ENCODE results near the gene ATG4A. TPM values are rescaled to one million over a fixed set of nuclear protein-coding genes. Genes with fewer than 3 reads are reported as not detected.
A peak's percentile ranks its signal among the peaks of the same experiment; 100 is the strongest.

ATG4A gene
- total RNA-seq, 1 donor from 2014 or later: 10.9 TPM

DNA sequence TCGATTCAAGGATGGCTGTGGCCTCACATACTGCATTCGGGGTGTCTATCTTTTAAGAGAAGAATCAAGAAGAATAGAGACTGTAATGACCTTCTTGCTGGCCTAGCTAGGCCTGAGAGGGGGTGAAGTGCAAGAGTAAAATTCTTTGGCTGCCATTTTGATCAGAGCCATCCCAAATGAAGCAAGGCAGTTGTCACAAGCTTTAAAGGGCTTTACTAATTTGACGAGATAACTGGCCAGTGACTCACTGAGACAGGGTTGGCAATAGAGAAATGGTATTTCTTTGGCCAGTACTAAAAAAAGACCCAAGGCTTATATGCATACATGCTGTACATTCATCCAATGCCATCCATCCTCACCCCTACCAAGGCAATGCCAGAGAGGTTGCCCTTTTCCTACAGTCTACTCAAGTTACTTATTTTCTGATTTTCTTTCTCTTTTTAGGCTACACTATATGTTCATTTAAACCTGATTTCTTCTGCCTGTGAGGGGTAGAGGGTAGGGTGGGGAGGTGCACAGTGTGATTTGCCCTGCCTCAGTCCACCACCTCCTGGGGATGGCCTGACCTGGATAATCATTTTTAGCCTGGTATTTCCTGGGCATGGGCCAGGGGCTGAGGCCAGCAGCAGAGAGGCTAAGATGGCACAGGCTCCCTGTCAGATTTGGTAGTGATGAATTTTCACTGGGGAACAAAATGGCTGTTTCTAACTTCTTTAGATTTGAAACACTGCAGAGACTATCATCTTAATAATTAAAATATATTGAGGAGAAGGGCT lies 32.2 kb downstream of the ATG4A start:
- DNase-seq: no peak

DNA sequence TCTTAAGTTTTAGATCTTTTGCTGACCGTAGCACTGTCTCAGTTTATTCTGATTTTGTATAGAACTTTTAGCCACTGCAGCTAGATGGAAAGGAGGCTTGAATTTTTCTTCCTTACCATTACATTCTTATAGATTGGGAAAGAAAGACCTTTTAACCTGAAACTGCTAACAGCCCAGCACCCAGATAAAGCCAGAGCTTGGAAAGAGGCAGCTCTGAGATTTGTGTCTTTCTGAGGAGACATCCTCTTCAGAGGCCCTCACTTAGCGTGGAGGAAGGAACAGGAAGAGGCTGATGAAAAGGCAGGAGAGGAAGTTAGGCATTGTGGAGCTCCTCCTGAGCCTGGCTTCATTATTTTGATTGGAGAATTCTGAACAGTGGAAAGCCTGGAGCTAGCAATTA lies 35.1 kb downstream of the ATG4A start:
- no peak for DNase-seq

DNA sequence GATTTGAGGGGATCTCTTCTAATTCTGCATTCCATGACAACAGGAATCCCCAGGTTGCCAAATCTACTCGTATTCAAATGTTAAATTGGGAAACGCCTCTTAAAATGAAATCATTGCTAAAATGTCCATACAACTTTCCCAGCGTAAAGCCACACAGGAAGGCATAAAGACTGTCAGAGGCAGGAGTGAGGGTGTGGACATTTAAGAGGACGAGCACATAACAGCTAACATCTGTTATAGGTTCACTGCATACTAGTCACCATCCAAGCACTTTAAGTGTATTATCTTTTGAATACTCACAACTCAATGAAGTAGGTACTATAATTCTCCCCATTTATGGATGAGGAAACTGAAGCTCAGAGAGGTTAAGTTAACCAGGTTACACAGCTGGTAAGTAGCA lies 35.6 kb downstream of the ATG4A start:
- DNase-seq: no peak

DNA sequence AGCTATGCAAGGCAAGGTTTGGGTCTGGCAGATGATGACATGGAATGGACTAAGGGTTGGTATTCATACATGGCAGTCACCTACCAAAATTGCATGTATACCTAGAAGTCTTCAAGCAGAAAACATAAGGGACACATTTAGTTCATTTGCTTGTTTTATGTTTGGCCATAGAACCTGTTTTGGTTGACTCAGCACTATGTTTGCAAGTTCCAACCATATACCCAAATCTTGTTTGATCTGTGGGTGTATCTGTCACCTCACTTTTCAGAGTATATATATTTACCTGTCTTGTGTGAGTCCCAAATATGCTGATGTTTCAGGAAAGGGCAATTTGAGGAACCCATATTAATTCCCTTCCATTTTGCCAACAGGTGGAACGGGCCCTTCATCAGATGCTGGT lies 39.3 kb downstream of the ATG4A start:
- no peak for DNase-seq

DNA sequence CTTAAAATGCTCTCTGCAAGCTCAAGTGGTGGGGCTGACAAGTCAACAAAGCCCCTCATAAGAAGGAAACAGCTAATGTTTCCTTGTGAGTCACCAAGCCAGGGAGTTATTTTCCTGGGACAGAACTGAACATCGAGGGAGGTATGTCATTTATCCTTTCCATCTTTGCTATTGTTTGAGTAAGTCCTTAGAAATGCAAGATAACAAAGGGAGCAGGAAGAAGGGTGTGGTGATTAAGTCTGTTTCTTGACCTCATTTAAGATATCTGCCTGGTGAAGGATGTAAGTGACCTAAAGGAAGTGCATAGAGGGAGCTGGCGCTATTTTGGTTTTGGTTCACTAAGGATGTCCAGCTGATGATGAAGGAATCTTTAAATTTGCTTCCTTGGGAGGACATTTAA lies 39.9 kb downstream of the ATG4A start:
- DNase-seq: no peak

DNA sequence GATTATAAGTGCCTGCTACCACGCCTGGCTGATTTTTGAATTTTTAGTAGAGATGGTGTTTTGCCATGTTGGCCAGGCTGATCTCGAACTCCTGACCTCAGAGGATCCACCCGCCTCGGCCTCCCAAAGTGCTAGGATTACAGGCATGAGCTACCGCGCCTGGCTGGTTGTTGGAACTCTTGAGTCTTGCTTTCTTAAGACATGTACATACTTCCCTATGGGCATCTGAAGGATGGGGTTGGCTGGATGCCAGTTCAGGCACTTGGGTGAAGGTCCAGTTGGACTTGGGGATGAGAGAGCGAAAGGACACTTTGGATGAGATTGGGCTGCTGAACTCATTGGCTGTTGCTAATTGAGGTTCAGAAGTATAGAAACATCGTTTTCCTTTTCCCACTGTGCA lies 40.5 kb downstream of the ATG4A start:
- no peak for DNase-seq

DNA sequence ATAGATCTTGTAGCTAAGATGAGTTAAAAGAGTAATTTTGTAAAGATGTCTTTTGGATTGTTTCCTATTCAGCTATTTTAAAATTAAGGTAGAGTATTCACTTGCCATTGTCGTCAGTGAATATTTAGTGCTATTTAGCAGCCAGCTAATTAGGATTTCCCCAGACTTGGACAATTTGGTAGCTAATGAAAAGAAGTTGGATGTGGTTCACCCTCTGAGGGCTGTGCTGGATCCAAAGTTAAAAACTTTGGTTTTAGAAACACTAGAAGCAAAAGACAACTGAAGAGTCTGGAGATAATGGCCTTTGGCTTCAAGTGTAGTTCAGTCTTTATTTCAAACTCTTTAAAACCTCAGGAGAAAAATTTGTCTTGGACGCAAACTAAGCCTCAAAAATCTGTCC lies 41.3 kb downstream of the ATG4A start:
- peak; percentile 1 for DNase-seq

DNA sequence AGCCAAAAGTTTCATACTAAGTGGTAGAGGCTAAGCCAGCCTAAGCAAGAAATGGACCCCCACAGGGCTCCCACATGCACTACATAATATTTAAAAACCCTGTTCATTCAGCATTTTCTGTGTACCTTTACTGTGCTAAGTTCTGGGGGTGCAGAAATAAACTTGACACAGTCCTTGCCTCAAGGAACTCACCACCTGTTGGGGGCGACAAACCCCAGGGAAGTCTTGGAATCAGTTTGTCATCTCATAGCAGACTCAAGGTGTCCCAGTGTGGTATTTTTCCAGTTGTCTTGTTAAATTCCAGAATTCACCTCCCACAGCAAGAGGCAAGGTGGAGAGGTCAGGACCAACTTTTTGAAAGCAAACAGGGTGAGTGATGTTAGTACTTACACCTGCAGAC lies 43.1 kb downstream of the ATG4A start:
- DNase-seq: no peak

DNA sequence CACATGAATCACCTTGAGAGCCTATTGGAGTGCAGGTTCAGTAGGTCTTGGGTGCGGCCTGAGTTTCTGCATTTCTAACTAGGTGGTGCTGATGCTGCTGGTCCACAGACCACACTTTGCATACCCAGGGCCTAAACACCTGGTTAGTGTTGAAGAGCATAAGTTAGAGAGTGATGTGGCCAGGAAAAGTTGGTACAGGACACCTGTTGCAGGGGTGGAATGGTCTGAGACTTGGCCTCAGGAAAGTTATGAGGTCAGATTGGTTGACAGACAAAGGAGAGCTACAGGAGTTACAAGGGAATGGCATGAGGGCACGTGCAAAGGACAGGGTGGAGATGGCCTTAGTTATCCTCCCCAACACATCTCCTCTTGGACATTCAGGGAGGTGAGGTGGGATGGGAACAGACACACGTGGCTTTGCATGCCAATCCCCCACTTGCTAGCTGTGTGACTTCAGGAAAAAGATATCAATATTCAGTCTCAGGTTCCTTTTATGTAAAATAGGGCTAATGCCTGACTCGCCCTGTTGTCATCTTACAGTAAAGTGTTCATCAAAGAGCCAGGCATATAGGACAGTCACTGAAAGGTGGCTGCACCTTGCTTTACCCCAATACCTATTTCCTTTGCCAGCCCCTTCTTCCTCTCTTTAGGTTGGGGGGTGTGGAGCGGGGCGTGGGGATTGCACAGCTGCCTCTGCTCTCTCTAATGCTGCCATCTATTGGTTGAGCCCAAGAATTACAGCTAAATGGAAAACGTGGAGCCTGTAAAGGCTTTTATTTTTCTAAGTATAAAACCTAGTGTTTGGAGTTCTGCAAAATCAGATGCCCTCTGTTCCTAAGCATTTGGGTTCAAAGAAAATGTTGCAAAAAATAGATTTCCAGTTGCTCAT lies 47.5 kb downstream of the ATG4A start:
- no peak for DNase-seq

DNA sequence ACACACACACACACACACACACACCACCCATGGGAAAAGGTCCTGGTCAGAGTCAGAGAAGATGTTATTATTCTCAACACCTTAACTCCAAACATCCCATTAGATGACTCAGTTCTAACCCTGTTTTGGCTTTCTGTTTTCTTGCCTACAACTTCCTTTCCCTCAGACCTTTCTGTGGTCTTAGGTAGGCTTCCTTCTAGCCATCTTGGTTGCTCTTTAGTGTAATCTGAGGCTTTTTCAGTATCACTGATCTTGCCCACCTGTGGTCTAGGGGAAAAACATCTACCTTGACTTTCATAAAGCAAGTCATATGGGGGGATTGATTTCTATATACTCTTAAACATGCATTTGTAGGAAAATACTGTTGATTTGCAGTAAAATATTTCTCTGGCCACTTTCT lies 56.9 kb downstream of the ATG4A start:
- no peak for DNase-seq

DNA sequence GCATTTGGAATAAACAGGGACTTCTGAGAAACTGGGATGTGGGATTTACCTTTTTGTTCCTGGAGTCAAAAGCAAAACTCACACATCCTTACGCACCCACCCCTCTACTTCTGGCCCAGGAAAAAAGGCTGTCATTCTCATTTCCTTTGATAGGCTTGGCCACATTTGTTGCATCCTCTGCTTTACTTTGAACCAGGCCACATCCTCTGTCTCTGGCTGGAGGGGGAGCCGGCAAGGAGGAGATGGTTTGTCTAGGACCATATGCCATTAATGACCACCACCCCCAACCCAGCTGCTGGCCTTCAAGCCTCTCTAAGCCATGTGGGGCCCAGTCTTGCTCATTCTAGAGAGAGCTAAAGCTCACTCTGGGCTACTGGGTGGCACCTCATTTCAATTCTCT lies 64.5 kb downstream of the ATG4A start:
- no peak for DNase-seq

DNA sequence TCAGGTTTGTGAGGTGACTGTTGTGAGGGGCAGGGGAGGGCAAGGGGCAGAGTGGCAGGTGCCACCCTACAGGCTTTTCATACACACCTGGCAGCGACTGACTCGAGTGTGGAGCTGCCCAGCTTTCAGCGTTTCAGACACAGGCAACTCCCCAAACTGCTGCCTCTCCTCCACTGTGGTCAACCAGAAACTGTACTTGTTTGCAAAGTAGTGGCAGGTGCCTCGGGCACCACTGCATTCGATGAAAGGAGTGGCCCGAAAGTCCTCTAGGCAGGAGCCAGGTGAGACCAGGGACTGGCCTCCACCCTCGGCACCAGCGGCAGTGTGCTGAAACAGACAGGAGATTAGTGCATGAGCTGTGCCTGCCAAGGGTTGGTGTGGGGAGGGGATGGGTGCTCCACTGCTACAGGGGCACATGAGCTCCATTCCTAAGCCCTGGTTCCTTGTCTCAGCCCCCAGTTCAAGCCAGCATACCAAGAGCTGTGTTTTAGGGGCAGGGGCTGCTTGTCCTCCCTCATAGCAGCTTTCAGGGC lies 65.4 kb downstream of the ATG4A start:
- DNase-seq: no peak

DNA sequence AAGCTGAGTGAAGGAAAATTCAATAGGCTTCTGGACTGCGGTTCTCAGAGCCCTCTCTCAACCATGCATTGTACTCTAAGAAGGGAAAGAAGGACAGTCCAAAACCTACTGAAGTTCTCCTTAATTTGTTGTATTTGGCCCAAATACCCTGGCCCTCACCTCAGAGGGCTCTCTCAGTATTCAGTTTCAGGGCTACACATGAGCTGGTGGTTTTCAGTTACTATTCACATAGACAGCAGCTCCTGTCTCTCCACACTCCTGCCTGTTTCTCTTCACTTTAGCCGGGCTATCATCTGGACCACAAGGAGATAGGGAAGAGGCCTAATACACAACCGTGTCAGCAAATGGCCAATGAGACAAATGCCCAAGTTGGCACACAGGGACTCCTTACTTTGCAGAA lies 66.0 kb downstream of the ATG4A start:
- DNase-seq: no peak

DNA sequence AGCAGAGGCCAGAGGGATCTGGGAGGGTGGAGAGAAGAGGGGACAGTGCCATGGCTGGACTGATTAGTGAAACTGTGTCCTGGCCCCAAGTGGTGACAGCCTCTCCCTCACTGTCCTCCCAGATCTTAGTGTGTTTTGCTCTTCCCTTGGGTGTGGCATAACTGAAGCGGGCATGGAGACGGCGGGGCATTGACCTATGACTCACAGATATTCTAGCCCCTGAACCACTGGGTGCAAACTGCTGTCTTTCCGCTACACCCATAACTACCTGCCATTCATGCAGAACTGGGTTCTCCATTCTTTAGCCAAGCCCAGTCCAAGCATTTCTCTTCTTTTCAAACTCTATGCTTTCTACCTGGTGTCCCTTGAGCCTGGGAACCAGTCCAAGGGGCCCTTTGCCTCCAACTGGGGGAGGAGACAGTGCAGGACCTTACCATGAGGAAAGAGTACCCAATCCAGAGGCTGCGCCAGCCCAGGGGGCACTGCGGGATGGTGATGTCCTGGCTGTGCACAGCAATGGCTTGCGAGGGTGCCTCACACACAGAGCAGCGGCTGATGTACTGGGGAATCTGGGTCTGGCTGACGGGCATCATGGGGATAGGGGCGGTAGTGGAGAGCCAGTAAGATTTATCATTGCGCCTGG lies 67.6 kb downstream of the ATG4A start:
- DNase-seq: no peak

DNA sequence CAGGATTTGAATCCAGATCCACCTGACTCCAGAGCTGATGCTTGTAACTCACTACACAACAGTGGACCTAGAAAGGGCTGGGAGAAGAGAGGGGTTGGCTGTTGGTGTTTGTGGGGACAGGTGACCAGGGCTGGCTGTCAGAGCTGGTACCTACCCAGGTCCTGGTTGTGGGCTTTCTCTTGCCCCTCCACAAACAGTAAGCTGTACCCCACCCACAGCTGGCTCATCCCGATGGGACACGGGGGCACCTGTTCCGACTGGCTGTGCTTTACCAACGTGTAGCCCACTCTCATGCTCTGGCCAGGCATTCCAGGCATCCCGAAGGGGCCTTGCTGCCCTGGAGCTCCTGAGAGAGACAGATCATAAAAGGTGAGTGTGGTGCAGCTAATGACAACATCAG lies 68.7 kb downstream of the ATG4A start:
- no peak for DNase-seq

DNA sequence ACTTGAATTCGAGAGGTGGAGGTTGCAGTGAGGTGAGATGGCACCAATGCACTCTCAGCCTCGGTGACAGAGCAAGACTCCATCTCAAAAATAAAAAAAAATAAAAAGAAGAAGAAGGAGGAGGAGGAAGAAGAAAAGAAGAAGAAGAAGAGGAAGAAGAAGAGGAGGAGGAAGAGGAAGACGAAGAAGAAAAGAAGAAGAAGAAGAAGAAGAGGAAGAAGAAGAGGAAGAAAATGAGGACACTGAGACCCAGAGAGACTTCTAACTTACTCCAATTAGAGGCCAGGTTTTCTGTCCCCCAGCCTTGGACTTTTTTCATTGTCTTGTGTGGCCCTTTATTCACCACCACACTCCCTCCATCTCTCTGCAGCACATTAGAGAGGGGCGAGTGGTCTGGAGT lies 70.7 kb downstream of the ATG4A start:
- no peak for DNase-seq

DNA sequence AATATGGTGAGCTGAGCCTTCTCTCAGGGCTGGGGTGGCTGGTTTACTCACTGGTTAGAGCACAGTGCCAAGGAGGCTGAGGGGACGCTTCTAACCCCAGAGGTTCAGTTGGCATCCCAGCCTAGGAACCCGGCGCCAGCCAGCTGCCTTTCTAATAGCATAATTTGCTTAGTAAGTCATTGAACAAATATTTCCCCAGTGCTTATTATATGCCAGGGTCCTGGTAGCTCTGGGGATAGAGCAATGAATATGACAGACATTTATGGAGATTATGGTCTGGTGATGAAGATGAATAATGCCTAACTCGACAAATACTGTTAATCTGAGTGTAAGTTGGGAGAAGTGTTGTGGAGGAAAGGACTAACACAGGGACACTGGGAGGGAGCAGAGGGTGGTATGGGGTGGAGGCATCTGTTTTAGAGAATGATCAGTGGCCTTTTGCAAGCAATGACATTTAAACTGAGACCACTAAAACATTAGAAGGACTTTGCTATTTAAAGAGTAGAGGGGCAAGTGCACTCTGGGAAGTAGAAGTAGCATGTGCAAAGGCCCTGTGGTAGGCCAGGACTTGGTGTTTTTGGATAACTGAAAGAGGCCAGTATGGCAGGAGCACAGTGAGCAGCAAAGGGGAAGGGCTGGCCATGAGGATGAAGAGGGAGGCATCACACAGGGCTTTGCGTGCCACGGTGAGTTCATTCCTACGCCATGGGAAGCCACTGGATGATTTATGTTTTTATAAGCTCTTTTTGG lies 71.9 kb downstream of the ATG4A start:
- DNase-seq: no peak

DNA sequence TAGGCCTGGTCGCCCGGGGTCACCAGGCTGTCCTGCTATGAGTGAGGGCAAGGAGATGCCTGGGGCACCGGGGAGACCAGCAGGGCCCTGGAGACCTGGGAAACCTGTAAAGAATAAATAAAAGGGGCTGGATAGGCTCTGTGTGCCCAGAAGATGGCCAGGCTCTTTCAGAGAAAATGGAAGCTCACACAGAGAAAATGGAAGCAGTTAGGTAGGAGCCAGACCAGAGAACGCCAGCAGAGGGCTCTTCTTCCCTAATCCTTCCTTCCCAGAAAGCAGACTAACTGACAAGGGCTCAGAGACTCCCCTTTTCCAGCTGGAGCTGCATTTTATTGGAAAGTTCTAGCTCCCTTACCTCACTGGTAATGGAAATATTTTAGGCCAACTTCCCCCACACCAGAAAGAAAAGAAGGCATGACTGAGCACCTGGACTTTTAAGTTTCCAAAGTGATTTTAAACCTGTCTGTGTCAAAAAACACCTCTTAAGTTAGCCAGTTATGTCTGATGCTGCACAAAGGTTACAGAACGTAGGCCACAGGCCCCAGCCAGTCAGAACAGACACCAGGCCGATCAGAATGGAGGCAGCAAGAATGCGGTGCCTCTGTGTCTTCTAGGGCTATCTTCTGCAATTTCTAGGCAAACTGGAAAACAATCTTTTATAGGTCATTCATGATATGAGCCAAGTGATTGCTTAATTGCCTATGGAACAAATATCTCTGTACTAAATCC lies 74.0 kb downstream of the ATG4A start:
- DNase-seq: peak; percentile 7

DNA sequence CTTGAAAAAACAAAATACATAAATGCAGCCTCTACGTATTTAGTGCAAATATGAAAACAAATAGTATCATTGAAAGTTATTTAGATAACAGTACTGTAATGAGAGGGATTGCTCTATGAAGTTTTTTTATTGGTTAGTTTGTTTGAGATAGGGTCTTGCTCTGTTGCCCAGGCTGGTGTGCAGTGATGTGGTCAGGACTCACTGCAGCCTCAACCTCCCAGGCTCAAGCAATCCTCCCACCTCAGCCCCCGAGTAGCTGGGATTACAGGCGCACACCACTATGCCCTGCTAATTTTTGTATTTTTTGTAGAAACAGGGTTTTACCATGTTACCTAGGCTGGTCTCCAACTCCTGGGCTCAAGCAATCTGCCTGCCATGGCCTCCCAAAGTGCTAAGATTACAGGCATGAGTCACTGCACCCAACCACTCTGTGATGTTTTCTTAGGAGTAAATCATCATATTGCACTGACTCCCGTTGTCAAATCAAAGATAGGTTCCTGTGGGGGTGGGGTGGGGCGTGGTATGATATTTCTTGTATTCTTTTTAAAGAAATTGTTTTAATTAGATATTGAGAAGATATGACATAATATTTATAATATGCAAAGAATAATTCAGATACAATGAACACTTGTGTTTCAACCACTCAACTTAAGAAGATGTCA lies 75.8 kb downstream of the ATG4A start:
- DNase-seq: no peak

DNA sequence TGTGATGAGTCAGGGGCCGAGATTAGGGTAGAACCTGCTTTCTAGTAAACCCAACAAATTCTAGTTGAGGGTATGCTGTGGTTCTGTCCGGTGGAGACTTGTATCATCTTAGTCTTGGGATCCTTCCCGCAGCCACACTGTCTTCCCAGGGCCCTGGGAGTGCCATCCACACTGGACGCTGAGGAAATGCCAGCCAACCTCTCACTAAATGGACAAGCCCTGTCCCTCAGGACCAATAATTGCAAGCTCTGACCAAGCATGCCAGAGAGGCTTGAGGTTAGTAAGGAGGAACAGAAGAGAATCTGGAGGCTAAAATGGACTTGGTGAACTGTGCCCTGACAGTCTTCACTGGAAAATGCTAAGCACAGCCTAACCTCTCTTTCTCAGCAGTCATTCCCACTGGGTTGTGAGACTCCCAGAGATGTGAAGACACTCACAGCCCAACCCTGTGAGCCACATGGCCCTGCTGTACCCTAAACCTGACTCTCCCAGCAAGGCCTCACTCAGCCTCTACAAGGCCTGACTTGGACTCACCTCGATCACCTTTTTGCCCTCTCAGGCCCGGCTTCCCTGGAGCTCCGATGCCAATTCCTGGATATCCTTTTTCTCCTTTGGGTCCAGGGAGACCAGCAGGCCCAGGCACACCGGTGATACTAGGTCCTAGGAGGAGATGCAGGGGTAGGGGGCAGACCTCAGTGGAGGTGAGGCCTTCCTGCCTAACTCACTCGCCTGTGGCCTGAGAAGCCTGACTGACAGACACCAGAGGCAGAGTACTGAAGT lies 77.6 kb downstream of the ATG4A start:
- no peak for DNase-seq
